Astrocyte (in vitro differentiated cells and primary cell): ENCODE measurements around the gene ERRFI1. TPM values are rescaled to one million over a fixed set of nuclear protein-coding genes. Genes with fewer than 3 reads are reported as not detected.
"Not testable (repeated sequence)": the region's sequence is repeated elsewhere in the genome, so short reads cannot be mapped to it uniquely, and the experiment has no call there.

Experiments
- DNase-seq: peaks from one replicate; pipeline ENCODE4 v3.0.0-alpha.2; 2010; ENCODE audit warnings: low read depth
- FAIRE-seq: peaks from 2 replicates; lab custom pipeline; 2011; peaks lifted over from hg19 to GRCh38; lab: Jason Lieb, UNC
- H2AFZ ChIP-seq: 2 replicates; pipeline ENCODE4 v1.6.0; 2012; ENCODE audit warnings: low read depth, low read length, inconsistent platforms
- H3K27ac ChIP-seq: 2 replicates; pipeline ENCODE4 v1.5.1; 2011; ENCODE audit warnings: low read depth, low read length, inconsistent platforms
- H3K27me3 ChIP-seq: 2 replicates; pipeline ENCODE4 v1.6.0; 2011; ENCODE audit warnings: low read length, inconsistent platforms; ENCODE audit not compliant: insufficient read depth
- H3K36me3 ChIP-seq: 2 replicates; pipeline ENCODE4 v1.5.1; 2011; ENCODE audit warnings: low read length, inconsistent platforms; ENCODE audit not compliant: insufficient read depth
- H3K4me1 ChIP-seq: 2 replicates; pipeline ENCODE4 v1.5.1; 2011; ENCODE audit warnings: low read length, inconsistent platforms; ENCODE audit not compliant: insufficient read depth
- H3K4me2 ChIP-seq: 2 replicates; pipeline ENCODE4 v1.6.0; 2012; ENCODE audit warnings: low read length, inconsistent platforms
- H3K4me3 ChIP-seq: 2 replicates; pipeline ENCODE4 v1.5.1; 2011; ENCODE audit warnings: low read depth, mild to moderate bottlenecking, low read length, inconsistent platforms; ENCODE audit not compliant: insufficient read depth
- H3K79me2 ChIP-seq: 2 replicates; pipeline ENCODE4 v1.6.0; 2012; ENCODE audit warnings: mild to moderate bottlenecking, low read length, inconsistent platforms; ENCODE audit not compliant: insufficient read depth
- H3K9ac ChIP-seq: 2 replicates; pipeline ENCODE4 v1.6.0; 2012; ENCODE audit warnings: mild to moderate bottlenecking, low read length, inconsistent platforms
- H3K9me3 ChIP-seq: 2 replicates; pipeline ENCODE4 v1.5.1; 2012; ENCODE audit warnings: low read depth, mild to moderate bottlenecking, low read length, inconsistent platforms; ENCODE audit not compliant: insufficient read depth
- H4K20me1 ChIP-seq: 2 replicates; pipeline ENCODE4 v1.6.0; 2012; ENCODE audit warnings: low read length, inconsistent platforms; ENCODE audit not compliant: insufficient read depth
- H3K27ac Mint-ChIP-seq: one replicate; pipeline ENCODE4 v1.8.0; 2021; ENCODE audit warnings: mild to moderate bottlenecking, mixed read lengths; ENCODE audit not compliant: unreplicated experiment
- H3K27me3 Mint-ChIP-seq: one replicate; pipeline ENCODE4 v1.8.0; 2021; ENCODE audit warnings: low read depth, mixed read lengths; ENCODE audit not compliant: unreplicated experiment
- H3K36me3 Mint-ChIP-seq: one replicate; pipeline ENCODE4 v1.8.0; 2021; ENCODE audit warnings: low read depth, mixed read lengths; ENCODE audit not compliant: unreplicated experiment
- H3K4me1 Mint-ChIP-seq: one replicate; pipeline ENCODE4 v1.8.0; 2021; ENCODE audit warnings: low read depth, mixed read lengths; ENCODE audit not compliant: unreplicated experiment
- H3K4me3 Mint-ChIP-seq: one replicate; pipeline ENCODE4 v1.8.0; 2021; ENCODE audit warnings: mild to moderate bottlenecking, moderate library complexity, mixed read lengths; ENCODE audit not compliant: unreplicated experiment
- H3K9me3 Mint-ChIP-seq: one replicate; pipeline ENCODE4 v1.8.0; 2021; ENCODE audit warnings: mild to moderate bottlenecking, mixed read lengths; ENCODE audit not compliant: unreplicated experiment
- CTCF ChIP-seq: IDR thresholded peaks from 2 replicates; pipeline ENCODE4 v1.5.1; 2011; ENCODE audit warnings: low read depth, mild to moderate bottlenecking, inconsistent platforms, low read length, moderate library complexity; ENCODE audit not compliant: insufficient read depth
- EZH2 ChIP-seq: IDR thresholded peaks from 2 replicates; pipeline ENCODE4 v1.6.1; 2012; ENCODE audit warnings: mild to moderate bottlenecking, low read length, inconsistent platforms; ENCODE audit not compliant: insufficient read depth
- total RNA-seq: library from RNA; stranded (reverse); gene quantifications from 2 replicates; pipeline ENCODE4 v1.2.1, GENCODE V29; 2021

The ERRFI1 gene
- total RNA-seq, 1 donor from 2014 or later: 81.5 TPM

DNA sequence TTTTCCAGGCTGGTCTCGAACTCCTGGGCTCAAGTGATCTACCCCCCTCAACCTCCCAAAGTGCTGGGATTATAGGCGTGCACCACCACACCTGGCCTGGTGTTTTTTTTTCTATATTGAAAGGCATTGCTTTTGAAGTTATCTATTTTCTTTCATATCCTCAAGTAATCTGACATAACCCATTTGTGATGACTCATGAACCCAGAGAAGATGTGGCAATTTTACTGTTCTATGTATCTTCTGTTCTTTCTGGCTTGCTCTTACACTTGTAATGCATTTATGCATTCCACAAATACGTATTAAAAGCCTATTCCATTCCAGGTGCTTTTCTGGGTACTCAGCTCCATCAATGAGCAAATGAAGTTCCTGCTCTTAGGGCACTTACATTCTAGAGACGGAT lies 29.9 kb upstream of the ERRFI1 start:
- Histone ChIP-seq H3K4me1 (peaks cover 16% of the 10 kb centered on the region), H3K27ac (no peak overlapping the region), H3K4me2 (no peak overlapping the region), H3K27me3 (no peaks in the 10 kb centered on the region), H4K20me1 (no peaks in the 10 kb centered on the region), H3K36me3 (no peaks in the 10 kb centered on the region), H3K4me3 (no peak overlapping the region), H2AFZ (no peak overlapping the region), H3K9ac (no peak overlapping the region), H3K79me2 (no peaks in the 10 kb centered on the region), H3K9me3 (no peaks in the 10 kb centered on the region)
- no peaks in the 10 kb centered on the region for H3K27me3 Mint-ChIP-seq
- peak; percentile 88 for DNase-seq
- H3K4me1 Mint-ChIP-seq: peaks cover 15% of the 10 kb centered on the region
- H3K36me3 Mint-ChIP-seq: no peaks in the 10 kb centered on the region
- FAIRE-seq: no peak
- H3K4me3 Mint-ChIP-seq: no peak overlapping the region
- peak overlapping the region; percentile 77 for H3K27ac Mint-ChIP-seq
- H3K9me3 Mint-ChIP-seq: peaks cover 2% of the 10 kb centered on the region
- TF ChIP-seq CTCF (no peak), EZH2 (no peak)

DNA sequence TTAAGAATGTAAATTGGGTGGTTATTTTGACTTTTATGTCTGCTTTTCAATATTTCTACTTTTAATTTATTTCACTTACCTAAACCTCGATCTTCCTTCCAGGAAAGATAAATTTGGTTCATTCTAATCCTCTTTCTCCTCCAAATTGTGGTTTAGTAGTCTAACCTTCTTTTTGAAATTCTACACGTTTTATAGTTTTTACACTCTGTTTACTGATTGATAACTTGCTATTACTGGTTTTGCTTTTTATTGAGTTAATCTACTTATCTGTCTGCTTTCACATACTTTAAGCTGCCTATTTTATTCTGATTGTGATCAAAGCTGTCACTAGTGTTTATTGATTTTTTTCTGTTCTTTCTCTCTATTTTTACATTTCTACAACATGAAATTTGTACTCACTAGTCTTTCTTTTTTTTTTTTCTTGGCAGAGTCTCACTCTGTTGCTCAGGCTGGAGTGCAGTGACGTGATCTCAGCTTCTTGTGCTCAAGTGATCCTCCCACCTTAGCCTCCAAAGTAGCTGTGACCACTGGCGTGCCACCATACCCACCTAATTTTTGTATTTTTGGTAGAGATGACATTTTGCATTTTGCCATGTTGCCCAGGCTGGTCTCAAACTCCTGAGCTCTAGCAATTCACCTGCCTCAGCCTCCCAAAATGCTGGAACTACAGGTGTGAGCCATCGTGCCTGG lies 27.9 kb upstream of the ERRFI1 start:
- H3K27ac Mint-ChIP-seq: no peak overlapping the region
- Histone ChIP-seq H3K27ac (no peak overlapping the region), H3K4me1 (peaks cover 8% of the 10 kb centered on the region), H3K9me3 (no peaks in the 10 kb centered on the region), H3K4me2 (no peak overlapping the region), H3K27me3 (no peaks in the 10 kb centered on the region), H3K36me3 (no peaks in the 10 kb centered on the region), H4K20me1 (no peaks in the 10 kb centered on the region), H2AFZ (no peak overlapping the region), H3K79me2 (no peaks in the 10 kb centered on the region), H3K4me3 (no peak overlapping the region), H3K9ac (no peak overlapping the region)
- TF ChIP-seq CTCF (no peak), EZH2 (no peak)
- H3K9me3 Mint-ChIP-seq: peaks cover 2% of the 10 kb centered on the region
- H3K4me1 Mint-ChIP-seq: peaks cover 9% of the 10 kb centered on the region
- no peaks in the 10 kb centered on the region for H3K36me3 Mint-ChIP-seq
- DNase-seq (no peak), FAIRE-seq (no peak)
- H3K27me3 Mint-ChIP-seq: no peaks in the 10 kb centered on the region
- H3K4me3 Mint-ChIP-seq: no peak overlapping the region

DNA sequence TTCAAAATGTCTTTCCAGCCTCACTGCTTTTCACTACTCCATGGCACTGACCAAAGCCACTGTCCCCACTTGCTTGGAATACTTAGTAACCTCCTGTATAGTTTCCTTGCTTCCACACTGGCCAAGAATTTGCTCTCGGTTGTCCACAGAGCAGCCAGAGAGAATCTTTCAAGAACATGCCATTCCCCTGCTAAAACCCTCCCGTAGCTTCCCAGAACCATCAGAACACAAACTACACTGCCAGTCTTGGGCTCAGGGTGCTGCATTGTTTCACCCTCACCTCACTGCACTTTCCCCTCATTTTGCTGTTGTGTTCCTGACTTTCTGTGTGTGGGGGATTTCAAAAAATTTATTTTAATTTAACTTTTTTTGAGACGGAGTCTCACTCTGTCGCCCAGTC lies 25.5 kb upstream of the ERRFI1 start:
- Histone ChIP-seq H3K79me2 (no peaks in the 10 kb centered on the region), H3K9me3 (no peaks in the 10 kb centered on the region), H3K9ac (no peak overlapping the region), H3K4me1 (peaks cover 17% of the 10 kb centered on the region), H3K4me2 (no peak overlapping the region), H3K36me3 (no peaks in the 10 kb centered on the region), H4K20me1 (no peaks in the 10 kb centered on the region), H3K4me3 (no peak overlapping the region), H3K27me3 (no peaks in the 10 kb centered on the region), H2AFZ (no peak overlapping the region), H3K27ac (no peak overlapping the region)
- no peaks in the 10 kb centered on the region for H3K36me3 Mint-ChIP-seq
- no peak overlapping the region for H3K4me3 Mint-ChIP-seq
- TF ChIP-seq EZH2: no peak
- no peak for TF ChIP-seq CTCF
- peaks cover 23% of the 10 kb centered on the region for H3K4me1 Mint-ChIP-seq
- H3K27me3 Mint-ChIP-seq: no peaks in the 10 kb centered on the region
- no peak for FAIRE-seq
- no peak for DNase-seq
- no peaks in the 10 kb centered on the region for H3K9me3 Mint-ChIP-seq
- no peak overlapping the region for H3K27ac Mint-ChIP-seq

GRCh38 chr1:8049229-8049628 lies 23.1 kb upstream of the ERRFI1 start:
- H3K27ac ChIP-seq, H3K9ac ChIP-seq, H3K36me3 ChIP-seq, H3K4me2 ChIP-seq, H3K9me3 ChIP-seq, H3K4me3 ChIP-seq, H3K27ac Mint-ChIP-seq, H3K27me3 ChIP-seq, H3K27me3 Mint-ChIP-seq, FAIRE-seq, H4K20me1 ChIP-seq, H3K36me3 Mint-ChIP-seq, H3K4me3 Mint-ChIP-seq, DNase-seq, H3K79me2 ChIP-seq, H2AFZ ChIP-seq, H3K9me3 Mint-ChIP-seq: not testable (repeated sequence)
- H3K4me1 Mint-ChIP-seq: peaks cover 23% of the 10 kb centered on the region
- H3K4me1 ChIP-seq: peaks cover 25% of the 10 kb centered on the region
